Astrocyte of the cerebellum (primary cell): ENCODE results near the gene FAM13C.

Experiments
- DNase-seq: peaks from one replicate; pipeline ENCODE4 v3.0.0-alpha.2; 2011; ENCODE audit warnings: low read depth
- H3K4me3 ChIP-seq: 2 replicates; pipeline ENCODE4 v1.5.1; 2011; ENCODE audit warnings: mild to moderate bottlenecking, low read depth, low read length, moderate library complexity
- in situ Hi-C: cut with HindIII; loops from 2 replicates; pipeline ENCODE4 v1.10.0; 2017; ENCODE audit warnings: low sequenced_read_pairs
- TF ChIP-seq, protein P1 (sequence below): IDR thresholded peaks from 2 replicates; pipeline ENCODE4 v1.5.1; 2012; ENCODE audit warnings: low read length, low read depth, moderate library complexity, mild to moderate bottlenecking; ENCODE audit errors: missing control alignments

The FAM13C gene

GRCh38 chr10:59258890-59259289, 103.5 kb downstream of the FAM13C start:
- TF ChIP-seq, protein P1, sequence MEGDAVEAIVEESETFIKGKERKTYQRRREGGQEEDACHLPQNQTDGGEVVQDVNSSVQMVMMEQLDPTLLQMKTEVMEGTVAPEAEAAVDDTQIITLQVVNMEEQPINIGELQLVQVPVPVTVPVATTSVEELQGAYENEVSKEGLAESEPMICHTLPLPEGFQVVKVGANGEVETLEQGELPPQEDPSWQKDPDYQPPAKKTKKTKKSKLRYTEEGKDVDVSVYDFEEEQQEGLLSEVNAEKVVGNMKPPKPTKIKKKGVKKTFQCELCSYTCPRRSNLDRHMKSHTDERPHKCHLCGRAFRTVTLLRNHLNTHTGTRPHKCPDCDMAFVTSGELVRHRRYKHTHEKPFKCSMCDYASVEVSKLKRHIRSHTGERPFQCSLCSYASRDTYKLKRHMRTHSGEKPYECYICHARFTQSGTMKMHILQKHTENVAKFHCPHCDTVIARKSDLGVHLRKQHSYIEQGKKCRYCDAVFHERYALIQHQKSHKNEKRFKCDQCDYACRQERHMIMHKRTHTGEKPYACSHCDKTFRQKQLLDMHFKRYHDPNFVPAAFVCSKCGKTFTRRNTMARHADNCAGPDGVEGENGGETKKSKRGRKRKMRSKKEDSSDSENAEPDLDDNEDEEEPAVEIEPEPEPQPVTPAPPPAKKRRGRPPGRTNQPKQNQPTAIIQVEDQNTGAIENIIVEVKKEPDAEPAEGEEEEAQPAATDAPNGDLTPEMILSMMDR: no peak
- no peak overlapping the region for H3K4me3 ChIP-seq
- in situ Hi-C loops: no loop called here
- DNase-seq: no peak

DNA sequence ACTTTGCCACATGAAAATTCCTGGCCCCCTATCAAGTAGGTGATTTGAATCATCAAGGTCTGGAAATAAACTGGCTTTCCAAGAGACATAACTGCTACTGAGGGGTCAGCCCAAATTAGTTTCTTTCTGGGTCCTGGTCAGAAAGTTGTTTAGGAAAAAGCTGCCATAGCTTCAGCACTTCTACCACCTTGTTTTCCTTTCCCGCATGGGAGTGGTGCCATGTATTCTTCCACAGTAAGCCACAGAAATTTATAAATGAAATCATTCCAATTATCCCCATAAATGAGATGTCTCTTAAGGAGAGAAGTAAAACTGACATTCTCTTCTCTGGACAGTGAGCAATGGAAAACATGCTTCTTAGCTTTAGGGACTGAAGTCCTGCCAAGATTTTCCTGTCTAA, 105.1 kb downstream of the FAM13C start:
- TF ChIP-seq, protein P1: no peak
- H3K4me3 ChIP-seq: no peak overlapping the region
- DNase-seq: no peak
- in situ Hi-C loops: no loop called here

- no peak overlapping the region for H3K4me3 ChIP-seq
- DNase-seq: no peak
- TF ChIP-seq, protein P1: no peak
- in situ Hi-C loops: no loop called here
Observed at GRCh38 chr10:59255463-59255862, 106.9 kb downstream of the FAM13C start.

GRCh38 chr10:59252491-59252890, 109.9 kb downstream of the FAM13C start:
- in situ Hi-C loops: no loop called here
- DNase-seq: no peak
- TF ChIP-seq, protein P1: no peak
- no peak overlapping the region for H3K4me3 ChIP-seq

GRCh38 chr10:59245686-59246085, 116.7 kb downstream of the FAM13C start:
- TF ChIP-seq, protein P1: no peak
- no peak for DNase-seq
- in situ Hi-C loops: no loop called here
- H3K4me3 ChIP-seq: no peak overlapping the region

GRCh38 chr10:59244871-59245270, 117.5 kb downstream of the FAM13C start:
- in situ Hi-C loops: no loop called here
- DNase-seq: no peak
- H3K4me3 ChIP-seq: no peak overlapping the region
- TF ChIP-seq, protein P1: no peak
